GM19397 (cell line): ENCODE measurements around the gene FOXD3.

Experiments
- ATAC-seq: cut with Tn5 transposase; IDR thresholded peaks from one replicate; pipeline ENCODE4 v1.9.1; 2021; ENCODE audit warnings: mild to moderate bottlenecking, moderate library complexity; ENCODE audit not compliant: unreplicated experiment

The FOXD3 gene

DNA sequence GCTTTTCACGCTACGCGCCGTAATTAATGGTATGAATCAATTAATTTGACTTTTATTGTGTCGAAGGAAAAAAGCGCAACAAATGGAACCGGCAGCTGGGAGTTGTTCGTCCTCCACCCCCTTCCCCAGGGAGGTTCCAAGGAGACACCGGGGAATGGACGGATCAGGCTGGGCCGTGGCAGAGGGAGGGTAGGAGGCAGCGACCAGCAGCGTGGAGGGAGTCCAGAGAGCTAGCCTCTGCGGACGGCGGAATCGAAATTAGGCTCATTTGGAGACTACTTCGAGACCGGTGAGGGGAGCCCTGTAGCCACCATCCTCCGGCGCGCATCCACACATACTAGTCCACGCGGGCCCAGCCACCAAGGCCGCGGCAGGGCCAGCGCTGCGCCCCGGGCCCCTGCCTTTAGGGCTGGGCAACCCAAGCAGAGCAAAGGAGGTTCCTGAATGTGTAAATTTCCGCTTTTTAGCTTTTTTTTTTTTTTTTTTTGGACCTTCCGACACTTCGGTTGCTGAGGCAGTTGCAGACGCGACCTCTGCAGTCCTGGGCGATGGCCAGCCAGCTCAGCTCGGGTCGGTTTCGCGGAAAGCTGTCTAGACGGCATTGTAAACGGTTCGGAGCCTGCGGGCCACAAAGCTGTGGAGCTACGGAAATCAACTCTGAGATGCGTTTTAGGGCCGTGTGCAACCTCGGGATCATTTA is 2.2 kb upstream of the FOXD3 start:
- no peak for ATAC-seq

DNA sequence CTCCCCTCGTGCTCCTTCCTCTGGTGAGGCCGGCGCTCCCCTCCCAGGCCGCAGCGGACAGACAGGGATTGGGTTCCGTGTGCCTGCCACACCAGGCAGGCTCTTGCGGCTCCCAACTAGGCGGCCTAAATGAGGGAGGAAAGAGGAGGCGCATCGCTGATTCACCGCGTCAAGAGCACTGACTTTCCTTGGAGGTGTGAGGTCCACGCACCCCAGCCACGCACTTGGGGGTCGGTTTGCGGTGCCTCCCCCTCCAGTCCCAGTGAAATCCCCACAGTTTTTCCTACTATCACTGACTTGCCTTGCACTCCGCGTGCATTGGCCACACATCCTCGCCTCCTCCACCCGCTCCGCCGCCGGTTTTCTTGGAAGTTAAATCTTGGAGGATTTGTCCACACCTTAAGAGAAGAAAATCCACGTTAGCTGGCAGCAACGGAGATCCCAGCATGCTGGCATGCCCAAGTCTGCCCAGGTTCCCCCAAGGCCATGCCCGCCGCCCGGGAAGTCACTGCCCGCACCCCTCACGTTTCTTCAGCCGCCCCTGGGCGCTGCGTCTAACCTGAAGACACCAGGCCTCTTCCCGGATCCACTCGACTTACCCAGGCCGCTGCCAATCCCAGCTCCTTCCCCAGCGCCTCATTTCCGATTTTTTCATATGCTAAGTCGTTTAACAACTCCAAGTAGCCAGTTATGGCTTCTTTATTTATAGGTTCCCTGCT is 1.1 kb upstream of the FOXD3 start:
- ATAC-seq, result no peak

DNA sequence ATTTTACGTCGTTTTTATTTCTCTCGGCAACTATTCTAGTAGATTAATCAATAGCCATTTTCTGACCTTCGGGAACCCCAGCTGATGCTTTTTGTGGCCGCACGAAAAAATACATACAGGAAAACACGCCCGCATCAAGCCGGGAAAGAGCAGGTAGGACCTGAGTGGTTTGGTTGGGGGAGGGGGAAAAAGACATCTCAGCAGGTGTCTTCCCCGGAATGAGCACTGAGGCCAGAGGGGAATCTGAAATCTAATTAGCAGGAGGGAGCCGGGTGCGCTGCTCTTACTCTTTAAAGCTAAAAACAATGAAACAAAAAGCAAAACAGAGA is 618 bp upstream of the FOXD3 start:
- ATAC-seq, result no peak

DNA sequence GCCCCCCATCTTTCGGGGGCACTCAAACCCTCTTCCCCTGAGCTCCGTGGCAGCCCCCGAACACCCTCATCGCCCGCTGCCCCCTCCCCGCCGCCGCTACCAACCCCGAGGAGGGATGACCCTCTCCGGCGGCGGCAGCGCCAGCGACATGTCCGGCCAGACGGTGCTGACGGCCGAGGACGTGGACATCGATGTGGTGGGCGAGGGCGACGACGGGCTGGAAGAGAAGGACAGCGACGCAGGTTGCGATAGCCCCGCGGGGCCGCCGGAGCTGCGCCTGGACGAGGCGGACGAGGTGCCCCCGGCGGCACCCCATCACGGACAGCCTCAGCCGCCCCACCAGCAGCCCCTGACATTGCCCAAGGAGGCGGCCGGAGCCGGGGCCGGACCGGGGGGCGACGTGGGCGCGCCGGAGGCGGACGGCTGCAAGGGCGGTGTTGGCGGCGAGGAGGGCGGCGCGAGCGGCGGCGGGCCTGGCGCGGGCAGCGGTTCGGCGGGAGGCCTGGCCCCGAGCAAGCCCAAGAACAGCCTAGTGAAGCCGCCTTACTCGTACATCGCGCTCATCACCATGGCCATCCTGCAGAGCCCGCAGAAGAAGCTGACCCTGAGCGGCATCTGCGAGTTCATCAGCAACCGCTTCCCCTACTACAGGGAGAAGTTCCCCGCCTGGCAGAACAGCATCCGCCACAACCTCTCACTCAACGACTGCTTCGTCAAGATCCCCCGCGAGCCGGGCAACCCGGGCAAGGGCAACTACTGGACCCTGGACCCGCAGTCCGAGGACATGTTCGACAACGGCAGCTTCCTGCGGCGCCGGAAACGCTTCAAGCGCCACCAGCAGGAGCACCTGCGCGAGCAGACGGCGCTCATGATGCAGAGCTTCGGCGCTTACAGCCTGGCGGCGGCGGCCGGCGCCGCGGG is 837 bp downstream of the FOXD3 start:
- no peak for ATAC-seq

DNA sequence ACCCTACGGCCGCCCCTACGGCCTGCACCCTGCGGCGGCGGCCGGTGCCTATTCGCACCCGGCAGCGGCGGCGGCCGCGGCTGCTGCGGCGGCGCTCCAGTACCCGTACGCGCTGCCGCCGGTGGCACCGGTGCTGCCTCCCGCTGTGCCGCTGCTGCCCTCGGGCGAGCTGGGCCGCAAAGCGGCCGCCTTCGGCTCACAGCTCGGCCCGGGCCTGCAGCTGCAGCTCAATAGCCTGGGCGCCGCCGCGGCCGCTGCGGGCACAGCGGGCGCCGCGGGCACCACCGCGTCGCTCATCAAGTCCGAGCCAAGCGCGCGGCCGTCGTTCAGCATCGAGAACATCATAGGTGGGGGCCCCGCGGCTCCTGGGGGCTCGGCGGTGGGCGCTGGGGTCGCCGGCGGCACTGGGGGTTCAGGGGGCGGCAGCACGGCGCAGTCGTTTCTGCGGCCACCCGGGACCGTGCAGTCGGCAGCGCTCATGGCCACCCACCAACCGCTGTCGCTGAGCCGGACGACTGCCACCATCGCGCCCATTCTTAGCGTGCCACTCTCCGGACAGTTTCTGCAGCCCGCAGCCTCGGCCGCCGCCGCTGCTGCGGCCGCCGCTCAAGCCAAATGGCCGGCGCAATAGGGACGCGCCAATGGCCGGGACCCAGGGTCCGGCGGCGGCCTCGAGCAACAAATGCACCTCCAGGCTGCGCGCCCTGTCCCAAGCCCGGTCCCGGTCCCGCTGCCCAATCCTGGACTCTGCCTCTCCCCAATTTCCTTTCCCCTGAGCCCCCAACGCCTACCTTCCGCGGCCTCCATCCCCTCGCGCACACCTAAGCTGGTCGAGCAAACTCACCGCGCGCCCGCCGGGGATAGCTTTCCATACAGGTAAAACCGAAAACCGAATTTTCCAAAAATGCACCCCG is 1.8 kb downstream of the FOXD3 start:
- no peak for ATAC-seq

DNA sequence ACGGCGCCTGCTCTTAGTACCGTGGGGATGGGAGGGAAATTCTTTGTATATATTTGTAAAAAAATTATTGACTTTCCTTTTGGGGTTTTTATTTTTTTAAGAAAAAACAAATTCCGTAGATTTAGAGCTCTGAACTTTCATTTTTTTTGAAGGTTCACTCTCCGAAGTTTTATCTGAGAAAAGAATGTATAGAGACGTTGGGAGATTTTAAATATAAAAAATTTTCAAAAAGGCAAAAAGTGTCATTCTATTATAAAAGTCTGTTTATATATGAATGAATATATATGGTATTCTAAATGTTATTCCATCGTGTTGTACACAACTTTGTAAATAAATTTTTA is 2.4 kb downstream of the FOXD3 start:
- ATAC-seq, result no peak

DNA sequence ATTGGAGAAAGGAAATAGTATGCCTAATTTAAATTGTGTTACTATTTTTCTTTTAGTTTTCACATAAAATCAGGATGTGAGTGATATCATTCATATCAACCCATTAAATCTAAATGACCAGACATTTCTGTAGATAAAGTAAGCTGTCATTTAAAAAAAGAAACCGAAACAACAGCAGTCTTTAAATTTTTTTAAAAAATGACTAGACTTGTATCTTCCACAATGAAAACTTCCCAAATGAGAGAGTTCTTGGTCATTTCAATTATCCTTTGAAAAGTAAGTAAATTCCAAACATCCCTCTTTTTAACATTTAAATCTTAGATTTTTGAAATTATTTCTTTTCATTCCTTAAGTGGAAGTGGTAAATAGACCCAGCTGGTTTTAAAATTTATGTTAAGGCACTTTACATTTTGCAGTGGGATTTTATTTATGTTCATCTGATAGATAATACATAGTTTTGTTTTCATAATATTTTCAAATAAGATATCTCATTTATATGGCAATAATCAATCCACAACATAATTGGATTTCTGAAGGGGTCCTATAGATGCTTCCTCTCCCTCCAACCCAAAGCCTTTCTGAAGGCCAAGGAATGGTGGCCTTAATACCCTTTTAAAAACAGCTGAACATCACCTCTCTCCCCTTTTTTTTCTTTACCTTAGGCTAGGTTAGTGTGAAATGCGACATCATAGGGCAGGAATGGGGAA is 3.1 kb downstream of the FOXD3 start:
- ATAC-seq, result no peak

DNA sequence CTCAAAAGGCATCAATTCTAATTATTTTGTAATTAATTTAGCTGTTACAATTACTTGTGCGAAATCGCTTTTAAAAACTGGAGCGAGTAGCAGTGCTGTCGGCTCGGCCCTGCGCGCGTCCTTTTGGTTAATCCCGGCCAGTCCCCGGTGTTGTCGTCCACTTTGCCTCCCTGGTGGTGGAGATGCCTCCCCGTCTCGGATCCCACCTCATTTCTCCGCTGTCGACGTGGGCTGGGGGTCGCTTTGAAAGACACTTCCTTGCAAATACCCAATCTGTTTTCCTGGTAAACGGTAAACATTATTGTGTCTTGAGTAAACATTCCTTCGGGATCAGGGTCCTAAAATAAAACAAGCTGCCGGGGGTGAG is 3.7 kb downstream of the FOXD3 start:
- ATAC-seq, result no peak

DNA sequence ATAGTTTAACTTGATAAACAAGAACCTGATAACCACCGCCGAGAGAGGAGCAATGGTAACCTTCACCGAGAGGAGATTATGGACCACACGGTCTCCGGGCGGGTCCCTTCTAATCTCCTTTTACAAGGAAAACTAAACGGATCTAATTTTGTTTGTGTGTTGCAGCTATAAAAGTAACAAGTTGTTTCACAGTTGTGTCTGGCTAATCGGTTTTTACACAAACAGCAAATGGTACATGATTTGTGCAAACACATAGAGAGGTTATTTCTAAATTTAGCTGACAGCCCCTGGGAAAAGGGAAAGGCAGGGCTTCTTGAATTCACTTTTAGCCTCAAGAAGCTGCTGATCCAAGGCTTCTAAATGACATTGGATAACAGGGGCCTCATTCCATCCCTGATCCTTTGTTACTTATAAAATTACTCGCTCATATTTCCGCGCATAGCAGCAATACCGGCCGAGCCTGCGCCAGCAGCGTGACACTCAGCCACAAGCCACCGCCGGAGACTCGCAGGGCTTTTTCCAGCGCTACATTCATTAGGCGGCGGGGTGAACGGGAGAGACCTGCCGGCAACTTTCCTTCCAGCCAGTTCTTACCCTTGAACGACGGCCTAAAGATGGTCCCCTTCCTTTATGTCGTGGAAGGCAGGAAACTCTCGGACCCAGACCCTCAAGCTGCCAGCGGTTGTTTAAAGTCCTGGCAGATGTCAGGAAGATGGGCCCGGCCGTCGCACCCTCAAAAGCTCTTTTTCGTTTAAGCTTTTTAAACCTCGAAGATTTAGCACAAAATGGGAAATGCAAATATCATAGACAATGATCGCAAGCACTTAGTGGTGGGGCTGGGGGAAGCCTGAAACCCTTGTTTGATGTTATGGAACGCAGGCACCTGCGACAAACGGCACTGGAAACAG is 4.4 kb downstream of the FOXD3 start:
- no peak for ATAC-seq

DNA sequence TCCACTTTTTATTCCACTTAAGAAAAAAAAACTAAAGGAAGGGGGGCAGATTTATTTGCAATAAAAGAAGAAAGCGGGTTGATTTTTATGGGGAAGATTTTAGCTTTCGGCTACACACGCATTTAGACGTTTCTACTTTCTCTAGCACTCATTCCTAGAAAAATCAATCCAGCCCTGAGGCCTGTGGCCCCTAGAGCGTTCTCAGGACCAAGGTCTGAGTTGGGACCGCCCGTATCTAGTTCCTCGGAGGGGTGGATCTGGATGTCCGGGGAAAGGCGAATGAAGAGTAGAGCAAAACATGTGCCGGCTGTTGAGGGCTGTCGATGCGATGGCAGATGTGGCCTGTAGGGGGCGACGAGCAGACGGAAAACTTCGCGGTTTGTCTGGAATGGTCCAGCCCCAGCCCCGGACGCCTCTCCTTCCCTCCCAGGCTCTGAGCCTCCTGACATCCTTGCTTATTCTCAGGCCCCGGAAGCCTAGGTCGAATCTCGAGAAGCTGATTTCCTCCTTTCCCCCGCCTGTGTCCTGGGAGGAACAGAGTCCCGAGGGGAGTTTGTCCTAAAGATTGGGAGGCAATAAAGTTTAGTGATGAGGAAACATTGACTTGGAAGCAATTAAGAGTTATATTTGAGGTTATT is 5.2 kb downstream of the FOXD3 start:
- ATAC-seq, result peak; percentile 43

DNA sequence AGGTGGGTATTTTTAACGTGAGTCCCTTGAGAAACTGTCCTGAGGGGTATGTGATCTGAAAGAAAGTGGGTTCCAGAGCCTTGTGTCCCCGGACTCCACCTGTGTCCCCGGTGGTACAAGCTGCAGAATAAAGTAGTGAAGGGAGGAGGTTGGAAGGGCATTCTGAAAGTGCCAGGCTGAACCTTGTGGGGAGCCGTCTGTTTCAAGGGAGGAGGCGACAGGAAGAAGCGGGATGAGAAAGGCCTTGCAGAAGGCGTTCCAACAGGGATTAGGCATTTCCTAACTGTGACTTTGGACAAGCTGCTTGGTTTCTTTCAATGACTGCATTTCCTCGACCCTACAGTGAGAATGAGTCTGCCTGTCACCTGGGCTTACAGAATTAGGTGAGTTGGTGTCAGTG is 5.8 kb downstream of the FOXD3 start:
- ATAC-seq, result no peak

DNA sequence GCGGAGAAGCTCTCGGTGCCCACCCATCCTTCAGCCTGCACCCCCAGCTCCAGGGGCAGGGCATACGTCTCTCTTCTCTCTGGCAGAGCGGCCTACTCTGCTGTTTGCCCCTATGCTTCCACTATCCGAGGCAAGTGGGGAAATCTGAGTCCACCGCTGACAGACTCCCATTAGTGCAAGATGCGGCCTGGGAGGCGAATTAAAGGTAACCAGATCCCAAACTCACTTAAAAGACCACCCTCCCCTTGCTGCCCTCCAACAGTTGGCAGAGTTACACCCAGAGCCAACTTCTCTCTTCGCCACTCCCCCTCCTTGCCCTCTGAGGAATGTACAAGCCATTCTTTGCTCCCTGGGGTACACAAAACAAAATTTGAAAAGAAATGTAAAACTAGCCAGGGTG is 6.4 kb downstream of the FOXD3 start:
- no peak for ATAC-seq

DNA sequence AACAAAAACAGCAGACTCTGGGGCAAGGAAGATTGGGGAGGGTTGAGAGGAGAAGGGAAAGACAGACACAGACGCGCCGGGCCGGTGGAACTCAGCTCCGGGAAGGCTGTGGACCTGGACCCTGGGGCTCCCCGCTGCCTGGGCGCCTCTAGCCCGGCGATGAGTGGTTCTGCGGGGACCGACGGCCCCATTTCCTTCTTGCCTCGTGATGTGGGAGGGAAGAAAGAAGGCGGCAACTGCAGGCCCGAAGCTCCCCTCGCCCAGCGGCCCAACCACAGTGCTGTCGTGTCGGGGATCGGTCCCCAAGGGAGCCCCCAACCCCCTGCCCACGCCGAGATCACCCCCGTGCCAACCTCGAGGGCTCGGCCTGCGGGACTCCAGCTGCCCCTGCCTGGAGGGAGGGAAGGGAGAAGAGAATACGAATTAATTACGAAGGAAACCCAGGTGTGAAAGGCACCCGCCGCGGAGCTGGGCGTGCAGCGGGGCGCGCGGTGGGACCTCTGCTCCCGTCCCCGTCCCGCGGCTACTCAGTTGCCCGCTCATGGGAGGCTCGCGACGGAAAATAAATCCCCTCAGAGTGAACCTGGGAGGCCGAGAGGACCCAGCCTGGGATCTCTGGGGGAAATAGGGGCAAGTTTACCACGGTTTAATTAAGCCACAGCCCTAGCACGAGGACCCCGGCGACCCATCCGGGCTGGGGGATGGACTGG is 7.4 kb downstream of the FOXD3 start:
- ATAC-seq, result no peak

DNA sequence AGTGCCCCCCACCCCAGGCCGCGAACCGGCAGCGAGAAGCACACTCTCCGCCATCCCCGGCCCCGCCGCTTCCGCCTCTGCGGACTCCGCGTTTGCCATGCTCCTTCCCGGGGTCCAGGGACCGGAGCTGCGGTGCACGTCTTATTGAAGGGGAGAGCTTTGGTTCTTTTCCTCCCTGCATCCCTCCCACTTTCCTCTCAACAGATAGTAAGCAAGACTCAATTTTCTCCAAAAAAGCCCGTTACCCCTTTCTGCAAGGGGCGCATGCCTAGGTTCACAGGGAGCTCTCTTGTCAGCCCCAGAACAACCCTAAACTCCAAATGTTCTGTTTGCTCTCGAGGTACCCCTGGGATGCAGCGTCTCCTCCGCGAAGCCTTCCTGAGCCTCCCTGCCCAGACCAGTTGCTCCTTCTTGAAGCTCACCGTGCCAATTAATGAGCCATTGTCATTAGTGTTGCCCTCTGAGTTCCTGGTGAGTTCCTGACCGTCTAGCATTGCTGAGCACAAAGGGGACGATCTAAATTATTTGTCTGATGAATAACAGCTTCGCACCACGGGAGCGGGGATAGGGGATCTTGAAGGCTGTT is 8.1 kb downstream of the FOXD3 start:
- no peak for ATAC-seq

DNA sequence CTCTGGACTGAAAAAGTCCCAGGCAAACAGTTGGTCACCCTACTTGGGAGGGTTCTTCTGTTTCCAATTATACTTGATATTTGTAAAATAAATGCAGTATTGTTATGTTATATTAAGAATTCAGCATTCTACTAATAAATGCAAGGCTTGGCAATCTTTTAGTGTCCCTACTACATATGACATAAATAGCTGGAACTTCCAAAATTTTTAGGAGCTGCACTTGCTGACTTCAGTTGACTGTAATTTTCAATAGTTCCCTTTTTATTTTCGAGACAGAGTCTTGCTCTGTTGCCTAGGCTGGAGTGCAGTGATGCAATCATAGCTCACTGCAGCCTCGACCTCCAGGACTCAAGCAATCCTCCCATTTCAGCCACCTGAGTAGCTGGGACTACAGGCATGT is 20.0 kb downstream of the FOXD3 start:
- no peak for ATAC-seq

DNA sequence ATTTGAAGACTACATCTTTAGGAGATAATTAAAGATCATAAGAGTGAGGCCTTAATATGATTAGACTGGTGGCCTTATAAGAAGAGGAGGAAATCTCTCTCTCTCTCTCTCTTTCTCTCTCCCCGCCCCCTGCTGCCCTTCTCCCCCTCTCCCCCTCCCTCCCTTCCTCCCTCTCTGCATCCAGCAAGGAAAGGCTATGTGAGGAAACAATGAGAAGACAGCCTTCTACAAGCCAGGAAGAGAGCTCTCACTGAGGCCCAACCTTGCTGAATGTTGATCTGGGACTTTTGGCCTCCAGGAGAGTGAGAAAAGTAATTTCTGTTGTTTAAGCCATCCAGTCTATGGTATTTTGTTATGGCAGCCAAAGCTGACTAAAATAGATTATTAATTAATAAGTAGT is 21.6 kb downstream of the FOXD3 start:
- no peak for ATAC-seq

DNA sequence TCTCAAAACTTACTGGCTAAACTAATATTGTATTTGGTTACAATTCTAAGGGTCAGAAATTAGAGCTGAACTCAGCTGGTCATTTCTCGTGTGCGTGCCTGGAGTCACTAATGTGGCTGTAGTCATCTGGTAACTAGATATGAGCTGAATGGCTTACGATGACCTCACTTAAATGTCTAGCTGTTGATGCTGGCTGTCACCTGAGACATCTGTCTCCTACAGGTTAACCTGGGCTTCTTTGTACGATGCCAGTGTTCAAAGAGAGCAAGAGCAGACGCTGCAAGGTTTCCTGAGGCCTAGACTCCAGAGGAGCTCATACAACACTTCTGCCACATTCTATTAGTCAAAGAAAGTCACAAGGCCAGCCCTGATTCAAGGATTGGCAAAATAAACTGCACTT is 28.0 kb downstream of the FOXD3 start:
- ATAC-seq, result no peak

DNA sequence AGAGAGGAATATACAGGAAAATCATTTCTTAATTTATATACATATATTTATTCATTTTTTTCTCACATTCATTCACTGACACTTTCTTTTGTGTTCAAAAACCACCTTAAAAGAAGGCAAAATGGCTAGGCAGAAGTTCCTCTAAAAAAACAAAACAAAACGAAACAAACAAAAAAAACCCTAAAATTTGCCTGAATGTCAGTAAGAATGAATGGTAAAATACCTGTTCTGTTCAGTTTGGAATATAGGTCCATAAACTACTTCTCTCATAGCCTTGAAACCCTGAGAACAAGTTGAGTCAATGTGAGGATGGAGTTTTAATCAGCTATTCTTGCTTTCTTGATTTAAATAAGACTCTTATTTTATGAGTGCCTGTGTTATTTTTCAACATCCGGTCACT is 30.4 kb downstream of the FOXD3 start:
- ATAC-seq, result no peak
